ENCODE measurements around the gene CHRNA9.

Gene CHRNA9

DNA sequence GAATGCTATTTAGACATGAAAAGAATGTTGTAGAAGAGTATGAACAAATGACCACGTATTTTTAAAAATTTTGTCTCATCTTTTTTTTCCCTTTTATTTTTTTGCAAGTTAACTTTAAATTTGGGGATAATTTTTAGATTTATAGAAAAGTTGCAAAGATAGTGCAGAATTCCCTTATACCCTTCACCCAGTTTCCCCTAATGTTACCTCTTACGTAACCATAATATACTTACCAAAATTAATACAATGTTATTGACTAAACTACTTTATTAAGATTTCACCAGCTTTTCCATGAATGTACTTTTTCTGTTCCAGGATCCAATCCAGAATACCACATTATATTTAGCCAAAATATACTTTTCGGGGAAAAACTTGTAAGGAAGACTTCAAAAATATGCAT, 12.3 kb downstream of the CHRNA9 start:
- peaks cover 9% of the 10 kb centered on the region for H3K4me1 Mint-ChIP-seq (ENCODE audit: low read depth)
- H3K27me3 Mint-ChIP-seq = no peaks in the 10 kb centered on the region
- H3K9me3 Mint-ChIP-seq = peaks cover 13% of the 10 kb centered on the region
- H3K27ac Mint-ChIP-seq = no peak overlapping the region
- peaks cover 2% of the 10 kb centered on the region for H3K36me3 Mint-ChIP-seq (ENCODE audit: low read depth)
- H3K4me3 Mint-ChIP-seq = no peak overlapping the region

DNA sequence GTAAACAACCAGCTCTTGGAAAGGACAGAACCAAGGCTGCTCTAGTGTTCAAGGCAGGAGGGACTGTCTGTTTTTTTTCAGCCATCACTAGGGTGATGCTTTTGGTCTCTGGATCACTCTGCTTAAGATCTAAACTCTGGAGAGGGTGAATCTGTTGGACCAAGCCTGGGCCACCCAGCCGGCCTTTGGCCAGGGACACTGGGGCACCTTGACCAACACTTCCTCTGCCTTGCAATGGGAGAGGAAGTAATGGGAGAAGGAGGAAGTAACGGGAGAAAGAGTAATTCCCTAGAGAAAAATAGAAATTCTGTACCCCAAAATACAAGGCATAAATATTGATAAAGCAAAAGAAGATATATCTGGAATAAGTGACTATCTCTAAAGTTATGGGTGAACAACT, 12.9 kb downstream of the CHRNA9 start:
- Mint-ChIP-seq H3K27ac (no peak overlapping the region), H3K36me3 (ENCODE audit: low read depth) (no peaks in the 10 kb centered on the region), H3K27me3 (no peaks in the 10 kb centered on the region), H3K9me3 (peaks cover 9% of the 10 kb centered on the region), H3K4me3 (no peak overlapping the region), H3K4me1 (ENCODE audit: low read depth) (peaks cover 9% of the 10 kb centered on the region)

DNA sequence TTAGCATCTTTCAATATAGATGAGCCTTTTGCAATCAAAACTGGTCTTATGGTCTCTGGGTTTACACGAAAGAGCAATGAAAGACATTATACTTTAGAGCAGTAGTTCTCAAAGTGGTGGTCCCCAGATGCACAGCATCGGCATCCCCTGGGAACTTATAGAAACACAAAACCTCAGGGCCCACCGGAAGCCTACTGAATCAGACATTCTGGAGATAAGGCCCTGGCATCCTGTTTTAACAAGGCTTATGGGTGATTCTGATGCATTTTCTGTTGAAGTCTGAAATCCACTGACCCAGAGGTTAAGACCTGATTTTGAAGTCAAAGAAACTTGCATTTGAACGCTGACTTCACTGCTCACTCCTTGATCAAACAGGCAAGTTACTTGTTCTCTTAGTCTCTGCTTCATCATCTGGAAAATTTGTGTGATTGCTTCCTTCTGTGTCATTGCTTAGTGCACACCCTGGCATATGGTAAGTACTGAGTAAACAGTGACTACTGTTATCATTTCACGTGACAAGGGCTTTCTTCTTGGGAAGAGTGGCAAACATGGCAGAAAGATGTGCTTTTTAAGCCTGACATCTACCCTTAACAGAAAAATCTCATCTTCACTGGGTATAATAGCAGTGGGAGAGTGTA, 14.5 kb downstream of the CHRNA9 start:
- H3K36me3 Mint-ChIP-seq (ENCODE audit: low read depth) = no peaks in the 10 kb centered on the region
- peaks cover 9% of the 10 kb centered on the region for H3K4me1 Mint-ChIP-seq (ENCODE audit: low read depth)
- no peaks in the 10 kb centered on the region for H3K27me3 Mint-ChIP-seq
- no peak overlapping the region for H3K4me3 Mint-ChIP-seq
- no peak overlapping the region for H3K27ac Mint-ChIP-seq
- H3K9me3 Mint-ChIP-seq = no peaks in the 10 kb centered on the region

DNA sequence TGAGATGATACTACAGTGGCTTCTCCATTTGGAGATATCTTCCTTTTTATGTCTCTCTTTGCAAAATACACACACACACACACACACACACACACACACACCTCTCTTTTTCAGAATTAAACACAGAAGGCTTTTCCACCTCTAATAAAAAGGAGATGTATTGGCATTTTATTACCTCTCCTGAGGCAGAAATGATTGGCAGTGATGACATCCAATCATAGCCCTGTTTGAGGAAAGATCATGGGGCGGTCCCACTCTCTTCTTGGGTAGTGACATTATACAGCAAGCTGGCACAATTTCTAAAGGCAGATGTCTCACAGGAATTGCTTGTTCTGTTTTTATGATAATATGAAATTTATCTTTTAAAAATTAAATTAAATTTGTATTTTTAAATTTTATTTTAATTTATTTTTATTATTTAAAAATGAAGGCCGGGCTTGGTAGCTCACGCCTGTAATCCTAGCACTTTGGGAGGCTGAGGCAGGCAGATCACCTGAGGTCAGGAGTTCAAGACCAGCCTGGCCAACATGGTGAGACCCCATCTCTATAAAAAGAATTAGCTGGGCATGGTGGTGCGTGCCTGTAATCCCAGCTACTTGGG, 15.6 kb downstream of the CHRNA9 start:
- Mint-ChIP-seq H3K9me3 (no peaks in the 10 kb centered on the region), H3K4me3 (no peak overlapping the region), H3K27me3 (no peaks in the 10 kb centered on the region), H3K36me3 (ENCODE audit: low read depth) (no peaks in the 10 kb centered on the region), H3K4me1 (ENCODE audit: low read depth) (peaks cover 9% of the 10 kb centered on the region), H3K27ac (no peak overlapping the region)

DNA sequence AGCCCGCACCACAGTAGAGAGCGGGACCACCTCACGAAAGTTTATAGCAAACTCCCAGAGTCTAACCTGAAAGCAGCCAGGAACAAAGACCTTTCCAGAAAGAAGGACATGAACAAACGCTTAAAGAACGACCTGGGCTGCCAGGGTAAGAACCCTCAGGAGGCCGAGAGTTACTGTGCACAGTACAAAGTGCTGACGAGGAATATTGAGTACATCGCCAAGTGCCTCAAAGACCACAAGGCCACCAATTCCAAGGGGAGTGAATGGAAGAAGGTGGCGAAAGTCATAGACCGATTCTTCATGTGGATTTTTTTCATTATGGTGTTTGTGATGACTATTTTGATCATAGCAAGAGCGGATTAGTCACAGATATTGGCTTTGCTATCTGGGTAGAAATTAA, 19.0 kb downstream of the CHRNA9 start:
- H3K27ac Mint-ChIP-seq = no peak overlapping the region
- H3K4me1 Mint-ChIP-seq (ENCODE audit: low read depth) = peaks cover 9% of the 10 kb centered on the region
- H3K27me3 Mint-ChIP-seq = peaks cover 3% of the 10 kb centered on the region
- no peaks in the 10 kb centered on the region for H3K36me3 Mint-ChIP-seq (ENCODE audit: low read depth)
- H3K4me3 Mint-ChIP-seq = no peak overlapping the region
- no peaks in the 10 kb centered on the region for H3K9me3 Mint-ChIP-seq

DNA sequence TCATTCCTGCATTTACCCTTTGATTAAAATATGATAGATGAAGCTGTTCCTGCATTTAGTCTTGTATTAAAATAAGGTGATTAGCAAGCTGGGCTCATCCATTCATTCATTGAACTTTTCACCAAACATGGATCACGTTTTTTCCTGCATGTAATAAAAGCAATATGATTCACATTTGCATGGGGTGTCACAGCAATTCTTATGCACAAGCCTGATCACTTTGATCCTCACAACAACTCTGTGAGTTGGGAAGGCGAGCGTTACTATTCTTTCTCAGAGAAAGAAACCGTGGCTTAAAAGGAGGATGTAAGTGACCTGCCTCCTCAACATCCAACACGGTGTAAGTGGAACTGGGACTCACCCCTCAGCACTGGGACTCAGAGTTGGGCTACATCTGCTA, 20.0 kb downstream of the CHRNA9 start:
- H3K4me3 Mint-ChIP-seq = no peak overlapping the region
- peaks cover 3% of the 10 kb centered on the region for H3K27me3 Mint-ChIP-seq
- H3K4me1 Mint-ChIP-seq (ENCODE audit: low read depth) = peaks cover 2% of the 10 kb centered on the region
- no peak overlapping the region for H3K27ac Mint-ChIP-seq
- peaks cover 4% of the 10 kb centered on the region for H3K9me3 Mint-ChIP-seq
- H3K36me3 Mint-ChIP-seq (ENCODE audit: low read depth) = no peaks in the 10 kb centered on the region

DNA sequence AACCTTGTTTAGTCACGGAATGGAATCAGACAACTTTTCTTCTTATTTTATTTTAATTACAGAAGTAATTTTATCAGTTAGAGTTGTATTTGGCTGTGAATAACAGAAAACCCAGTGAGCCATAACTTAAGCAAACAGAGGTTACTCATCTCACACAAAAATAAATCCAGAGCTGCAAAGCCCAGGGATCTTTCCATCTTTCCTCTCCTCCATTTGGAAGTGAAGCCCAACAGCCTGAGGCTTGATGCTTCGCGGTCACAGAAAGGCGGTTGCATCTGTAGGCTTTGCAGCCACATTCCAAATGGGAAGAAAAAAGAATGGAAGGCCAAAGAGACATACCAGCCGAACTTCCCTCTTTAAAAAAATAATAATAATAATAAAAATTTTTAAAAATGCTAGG, 22.6 kb downstream of the CHRNA9 start:
- Mint-ChIP-seq H3K36me3 (ENCODE audit: low read depth) (no peaks in the 10 kb centered on the region), H3K27me3 (peaks cover 3% of the 10 kb centered on the region), H3K4me1 (ENCODE audit: low read depth) (no peaks in the 10 kb centered on the region), H3K4me3 (no peak overlapping the region), H3K9me3 (peaks cover 15% of the 10 kb centered on the region), H3K27ac (no peak overlapping the region)

DNA sequence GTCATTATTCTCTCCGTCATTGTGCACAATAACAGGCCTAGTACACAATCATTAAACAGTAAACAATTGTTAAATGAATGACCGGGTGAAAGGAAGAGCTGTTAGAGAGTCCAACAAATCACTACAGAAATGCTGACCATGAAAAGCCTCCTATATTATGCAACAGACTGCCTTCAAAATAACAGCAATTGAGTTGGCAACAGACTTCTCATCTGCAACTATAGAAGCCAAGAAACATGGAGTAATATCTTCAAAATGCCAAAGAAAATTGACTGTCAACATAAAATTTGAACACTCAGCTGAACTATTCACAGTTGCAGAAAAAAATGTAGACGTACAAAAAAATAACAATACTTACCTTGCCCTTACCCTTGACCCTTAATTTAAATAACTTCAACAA, 26.2 kb downstream of the CHRNA9 start:
- no peak overlapping the region for H3K4me3 Mint-ChIP-seq
- peaks cover 15% of the 10 kb centered on the region for H3K9me3 Mint-ChIP-seq
- no peaks in the 10 kb centered on the region for H3K36me3 Mint-ChIP-seq (ENCODE audit: low read depth)
- H3K27me3 Mint-ChIP-seq = peaks cover 3% of the 10 kb centered on the region
- no peaks in the 10 kb centered on the region for H3K4me1 Mint-ChIP-seq (ENCODE audit: low read depth)
- H3K27ac Mint-ChIP-seq = no peak overlapping the region

DNA sequence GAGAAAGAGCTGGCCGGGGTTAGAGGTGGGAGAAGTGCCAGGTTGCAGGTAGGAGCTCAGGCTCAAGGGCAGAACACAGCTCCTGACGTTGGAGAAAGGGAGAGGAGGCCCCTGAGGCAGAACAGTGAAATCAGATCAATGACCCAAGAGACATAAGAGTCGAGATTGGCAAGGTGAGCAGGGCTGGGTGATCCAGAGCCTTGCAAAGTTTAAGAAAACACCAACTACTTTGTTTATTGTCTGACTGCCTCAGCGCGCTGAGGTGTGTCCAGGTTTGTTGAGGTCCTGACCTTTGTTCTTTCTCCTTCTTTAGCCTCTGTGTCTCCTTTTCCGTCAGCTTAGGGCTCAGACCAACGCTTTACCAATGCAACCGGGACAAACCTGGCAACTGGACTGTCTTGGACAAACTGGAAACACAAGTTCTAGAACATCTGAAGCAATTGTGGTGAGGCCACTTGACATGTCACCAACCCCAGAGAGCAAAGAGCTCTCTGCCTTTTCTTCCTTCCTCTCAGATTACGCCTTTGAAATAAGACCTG, 28.3 kb downstream of the CHRNA9 start:
- Mint-ChIP-seq H3K4me3 (no peak overlapping the region), H3K27ac (no peak overlapping the region), H3K27me3 (no peaks in the 10 kb centered on the region), H3K36me3 (ENCODE audit: low read depth) (no peaks in the 10 kb centered on the region), H3K4me1 (ENCODE audit: low read depth) (no peaks in the 10 kb centered on the region), H3K9me3 (peaks cover 15% of the 10 kb centered on the region)

DNA sequence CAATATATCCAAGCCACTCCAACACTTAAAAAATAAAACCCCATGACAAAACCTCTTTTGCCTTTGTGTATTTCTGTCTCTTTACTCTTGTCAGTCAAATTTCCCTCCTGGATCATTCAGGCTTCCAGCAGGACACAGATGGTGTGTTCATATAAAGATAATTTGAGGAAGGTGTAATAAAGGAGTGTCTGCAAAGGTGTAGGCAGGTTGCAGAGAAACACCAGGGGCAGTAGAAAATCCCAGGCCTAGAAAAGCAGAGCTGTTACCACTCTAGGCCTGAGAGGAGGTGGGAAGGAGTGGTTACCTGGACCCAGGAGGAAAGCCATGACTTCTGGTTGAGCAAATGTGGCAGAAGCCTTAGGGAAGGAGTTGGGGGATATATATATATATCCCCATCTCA, 28.8 kb downstream of the CHRNA9 start:
- Mint-ChIP-seq H3K9me3 (peaks cover 15% of the 10 kb centered on the region), H3K27ac (no peak overlapping the region), H3K27me3 (no peaks in the 10 kb centered on the region), H3K36me3 (ENCODE audit: low read depth) (no peaks in the 10 kb centered on the region), H3K4me3 (no peak overlapping the region), H3K4me1 (ENCODE audit: low read depth) (no peaks in the 10 kb centered on the region)

DNA sequence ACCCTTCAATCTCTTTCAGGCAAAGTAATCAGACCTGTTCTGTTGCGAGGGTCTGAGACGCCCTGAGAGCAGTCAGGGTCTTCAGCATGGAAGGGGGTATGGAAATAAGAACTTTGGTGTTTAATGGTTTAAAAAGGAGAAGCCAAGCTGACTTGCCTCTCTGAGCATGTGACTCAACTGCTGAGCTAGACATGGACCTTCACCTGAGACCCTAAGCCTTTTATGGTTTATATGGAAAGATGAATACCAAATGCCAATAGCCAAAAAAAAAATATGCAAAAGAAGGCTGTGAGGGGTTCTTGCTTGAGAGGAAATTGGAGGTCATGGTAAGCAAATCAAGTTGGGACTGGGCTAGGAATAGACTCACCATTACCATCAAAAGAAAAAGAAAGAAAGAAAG, 30.6 kb downstream of the CHRNA9 start:
- Mint-ChIP-seq H3K36me3 (ENCODE audit: low read depth) (no peaks in the 10 kb centered on the region), H3K4me1 (ENCODE audit: low read depth) (no peaks in the 10 kb centered on the region), H3K9me3 (peaks cover 7% of the 10 kb centered on the region), H3K27me3 (no peaks in the 10 kb centered on the region), H3K27ac (no peak overlapping the region), H3K4me3 (no peak overlapping the region)

DNA sequence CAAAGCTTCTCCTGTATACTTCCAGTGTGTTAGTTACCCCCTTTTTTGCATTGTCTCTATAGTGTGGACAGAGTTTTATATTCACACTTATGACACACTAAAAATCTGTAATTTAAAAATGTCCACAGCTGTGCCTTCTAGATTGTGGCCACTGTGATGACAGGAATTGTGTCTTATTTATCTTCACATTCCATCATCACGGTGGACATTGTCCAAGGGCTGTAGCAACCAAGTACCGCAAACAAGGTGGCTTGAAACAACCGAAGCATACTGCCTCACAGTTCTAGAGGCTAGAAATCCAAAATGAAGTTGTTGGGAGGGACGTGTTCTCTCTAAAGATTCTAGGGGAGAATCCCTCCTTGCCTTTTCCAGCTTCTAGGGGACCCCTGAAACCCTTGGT, 32.3 kb downstream of the CHRNA9 start:
- no peaks in the 10 kb centered on the region for H3K9me3 Mint-ChIP-seq
- no peaks in the 10 kb centered on the region for H3K4me1 Mint-ChIP-seq (ENCODE audit: low read depth)
- no peak overlapping the region for H3K27ac Mint-ChIP-seq

DNA sequence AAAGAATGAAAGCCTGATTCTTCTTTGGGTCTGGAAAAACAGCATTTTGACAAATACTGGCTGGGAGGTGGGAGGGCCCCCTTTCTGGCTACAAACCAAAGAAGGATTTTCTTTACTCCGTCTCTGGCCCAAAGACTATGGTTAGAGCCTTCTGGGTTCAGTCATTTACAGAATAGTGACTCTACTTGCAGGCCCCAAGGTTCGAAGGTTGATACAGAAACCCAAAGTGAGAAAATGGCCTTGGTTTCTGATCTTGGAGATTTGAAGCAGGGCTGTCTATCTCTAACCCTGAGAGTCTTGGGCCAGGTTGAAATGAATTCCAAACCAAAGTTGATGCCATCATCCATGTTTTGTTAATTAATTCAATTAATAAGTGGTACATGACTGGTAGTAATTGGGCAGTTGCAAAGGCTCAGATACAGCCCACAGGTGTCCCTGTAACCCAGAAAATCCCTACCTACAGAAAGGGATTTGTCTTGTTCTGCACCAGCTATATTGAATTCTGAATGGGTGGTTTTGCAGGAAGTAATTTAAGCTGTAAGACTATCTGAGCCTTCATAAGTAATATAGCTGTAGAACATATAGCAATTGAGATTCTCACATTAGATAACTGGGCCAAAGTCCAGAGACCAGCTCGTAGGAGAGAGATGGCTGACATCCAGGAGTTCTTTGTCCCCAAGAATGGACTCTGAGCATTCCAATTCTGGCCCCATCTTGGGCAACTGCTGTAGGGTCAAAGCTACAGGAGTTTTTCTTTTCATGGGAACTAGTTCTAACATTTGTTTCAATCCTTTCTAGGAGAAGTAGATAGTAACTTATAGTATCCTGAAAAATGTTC, 34.5 kb downstream of the CHRNA9 start:
- no peaks in the 10 kb centered on the region for H3K27me3 Mint-ChIP-seq
- no peak overlapping the region for H3K27ac Mint-ChIP-seq
- no peak overlapping the region for H3K4me3 Mint-ChIP-seq
- H3K4me1 Mint-ChIP-seq (ENCODE audit: low read depth) = no peaks in the 10 kb centered on the region
- no peaks in the 10 kb centered on the region for H3K36me3 Mint-ChIP-seq (ENCODE audit: low read depth)
- H3K9me3 Mint-ChIP-seq = no peaks in the 10 kb centered on the region

More for the DNA sequence above, 32.3 kb downstream of the CHRNA9 start:
- Mint-ChIP-seq H3K4me3 (no peak overlapping the region), H3K36me3 (ENCODE audit: low read depth) (no peaks in the 10 kb centered on the region), H3K27me3 (no peaks in the 10 kb centered on the region)

DNA sequence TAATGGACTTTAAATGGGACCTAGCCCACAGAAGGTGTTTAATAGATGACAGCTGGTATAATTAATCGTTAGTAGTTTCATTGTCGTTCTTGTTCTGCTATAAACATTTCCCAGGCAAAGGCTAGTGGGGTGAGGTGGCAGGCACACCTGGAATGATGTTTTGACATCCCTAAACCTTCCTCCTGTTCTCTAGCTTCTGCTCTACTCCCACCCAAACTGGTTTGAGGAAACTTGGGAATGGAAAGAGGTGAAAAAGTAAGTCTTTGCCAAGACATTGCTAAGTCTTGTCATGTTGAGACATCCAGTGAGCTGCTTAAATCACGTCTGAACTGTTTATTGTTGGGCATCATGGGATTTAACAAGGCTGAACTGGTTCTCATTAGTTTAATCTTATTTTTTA, 37.5 kb downstream of the CHRNA9 start:
- Mint-ChIP-seq H3K36me3 (ENCODE audit: low read depth) (no peaks in the 10 kb centered on the region), H3K27ac (no peak overlapping the region), H3K4me1 (ENCODE audit: low read depth) (no peaks in the 10 kb centered on the region), H3K27me3 (no peaks in the 10 kb centered on the region), H3K9me3 (no peaks in the 10 kb centered on the region), H3K4me3 (no peak overlapping the region)

DNA sequence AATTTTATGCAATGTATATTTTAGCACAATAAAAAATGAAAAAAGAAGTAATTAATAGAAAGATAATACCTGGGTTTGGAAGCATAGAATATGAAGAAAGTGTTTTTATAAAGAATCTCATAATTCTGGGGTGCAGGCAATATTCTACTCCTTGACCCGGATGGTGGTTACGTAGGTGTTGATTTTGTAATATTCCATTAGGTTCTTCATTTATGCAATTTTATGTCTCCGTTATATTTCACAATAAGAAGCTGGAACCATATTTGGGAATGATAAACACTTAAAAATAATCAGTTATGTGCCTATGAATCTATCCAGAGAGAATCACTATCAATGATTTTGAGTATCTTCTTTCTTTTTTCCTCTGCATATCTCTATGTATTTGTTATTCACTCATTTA, 38.5 kb downstream of the CHRNA9 start:
- Mint-ChIP-seq H3K4me1 (ENCODE audit: low read depth) (no peaks in the 10 kb centered on the region), H3K27me3 (no peaks in the 10 kb centered on the region), H3K9me3 (no peaks in the 10 kb centered on the region), H3K4me3 (no peak overlapping the region), H3K27ac (no peak overlapping the region), H3K36me3 (ENCODE audit: low read depth) (no peaks in the 10 kb centered on the region)
